Astrocyte (in vitro differentiated cells and primary cell): Measurements from ENCODE around the gene AMN. TPM values are rescaled to one million over a fixed set of nuclear protein-coding genes. Genes with fewer than 3 reads are reported as not detected.

Experiments
- DNase-seq: peaks from one replicate; pipeline ENCODE4 v3.0.0-alpha.2; 2010; ENCODE audit warnings: low read depth
- FAIRE-seq: peaks from 2 replicates; lab custom pipeline; 2011; peaks lifted over from hg19 to GRCh38; lab: Jason Lieb, UNC
- H2AFZ ChIP-seq: 2 replicates; pipeline ENCODE4 v1.6.0; 2012; ENCODE audit warnings: low read depth, low read length, inconsistent platforms
- H3K27ac ChIP-seq: 2 replicates; pipeline ENCODE4 v1.5.1; 2011; ENCODE audit warnings: low read depth, low read length, inconsistent platforms
- H3K27me3 ChIP-seq: 2 replicates; pipeline ENCODE4 v1.6.0; 2011; ENCODE audit warnings: low read length, inconsistent platforms; ENCODE audit not compliant: insufficient read depth
- H3K36me3 ChIP-seq: 2 replicates; pipeline ENCODE4 v1.5.1; 2011; ENCODE audit warnings: low read length, inconsistent platforms; ENCODE audit not compliant: insufficient read depth
- H3K4me1 ChIP-seq: 2 replicates; pipeline ENCODE4 v1.5.1; 2011; ENCODE audit warnings: low read length, inconsistent platforms; ENCODE audit not compliant: insufficient read depth
- H3K4me2 ChIP-seq: 2 replicates; pipeline ENCODE4 v1.6.0; 2012; ENCODE audit warnings: low read length, inconsistent platforms
- H3K4me3 ChIP-seq: 2 replicates; pipeline ENCODE4 v1.5.1; 2011; ENCODE audit warnings: low read depth, mild to moderate bottlenecking, low read length, inconsistent platforms; ENCODE audit not compliant: insufficient read depth
- H3K79me2 ChIP-seq: 2 replicates; pipeline ENCODE4 v1.6.0; 2012; ENCODE audit warnings: mild to moderate bottlenecking, low read length, inconsistent platforms; ENCODE audit not compliant: insufficient read depth
- H3K9ac ChIP-seq: 2 replicates; pipeline ENCODE4 v1.6.0; 2012; ENCODE audit warnings: mild to moderate bottlenecking, low read length, inconsistent platforms
- H3K9me3 ChIP-seq: 2 replicates; pipeline ENCODE4 v1.5.1; 2012; ENCODE audit warnings: low read depth, mild to moderate bottlenecking, low read length, inconsistent platforms; ENCODE audit not compliant: insufficient read depth
- H4K20me1 ChIP-seq: 2 replicates; pipeline ENCODE4 v1.6.0; 2012; ENCODE audit warnings: low read length, inconsistent platforms; ENCODE audit not compliant: insufficient read depth
- H3K27ac Mint-ChIP-seq: one replicate; pipeline ENCODE4 v1.8.0; 2021; ENCODE audit warnings: mild to moderate bottlenecking, mixed read lengths; ENCODE audit not compliant: unreplicated experiment
- H3K27me3 Mint-ChIP-seq: one replicate; pipeline ENCODE4 v1.8.0; 2021; ENCODE audit warnings: low read depth, mixed read lengths; ENCODE audit not compliant: unreplicated experiment
- H3K36me3 Mint-ChIP-seq: one replicate; pipeline ENCODE4 v1.8.0; 2021; ENCODE audit warnings: low read depth, mixed read lengths; ENCODE audit not compliant: unreplicated experiment
- H3K4me1 Mint-ChIP-seq: one replicate; pipeline ENCODE4 v1.8.0; 2021; ENCODE audit warnings: low read depth, mixed read lengths; ENCODE audit not compliant: unreplicated experiment
- H3K4me3 Mint-ChIP-seq: one replicate; pipeline ENCODE4 v1.8.0; 2021; ENCODE audit warnings: mild to moderate bottlenecking, moderate library complexity, mixed read lengths; ENCODE audit not compliant: unreplicated experiment
- H3K9me3 Mint-ChIP-seq: one replicate; pipeline ENCODE4 v1.8.0; 2021; ENCODE audit warnings: mild to moderate bottlenecking, mixed read lengths; ENCODE audit not compliant: unreplicated experiment
- EZH2 ChIP-seq: IDR thresholded peaks from 2 replicates; pipeline ENCODE4 v1.6.1; 2012; ENCODE audit warnings: mild to moderate bottlenecking, low read length, inconsistent platforms; ENCODE audit not compliant: insufficient read depth
- total RNA-seq: library from RNA; stranded (reverse); gene quantifications from 2 replicates; pipeline ENCODE4 v1.2.1, GENCODE V29; 2021
- TF ChIP-seq, protein P1 (sequence below): IDR thresholded peaks from 2 replicates; pipeline ENCODE4 v1.5.1; 2011; ENCODE audit warnings: low read depth, mild to moderate bottlenecking, inconsistent platforms, low read length, moderate library complexity; ENCODE audit not compliant: insufficient read depth

The AMN gene
- total RNA-seq, 1 donor from 2014 or later, result 2.0 TPM

GRCh38 chr14:102897299-102898027, 25.0 kb upstream of the AMN start:
- peaks cover 21% of the 10 kb centered on the region for H3K36me3 ChIP-seq
- H3K4me1 ChIP-seq, result peaks cover 2% of the 10 kb centered on the region
- TF ChIP-seq EZH2, result no peak
- TF ChIP-seq, protein P1, sequence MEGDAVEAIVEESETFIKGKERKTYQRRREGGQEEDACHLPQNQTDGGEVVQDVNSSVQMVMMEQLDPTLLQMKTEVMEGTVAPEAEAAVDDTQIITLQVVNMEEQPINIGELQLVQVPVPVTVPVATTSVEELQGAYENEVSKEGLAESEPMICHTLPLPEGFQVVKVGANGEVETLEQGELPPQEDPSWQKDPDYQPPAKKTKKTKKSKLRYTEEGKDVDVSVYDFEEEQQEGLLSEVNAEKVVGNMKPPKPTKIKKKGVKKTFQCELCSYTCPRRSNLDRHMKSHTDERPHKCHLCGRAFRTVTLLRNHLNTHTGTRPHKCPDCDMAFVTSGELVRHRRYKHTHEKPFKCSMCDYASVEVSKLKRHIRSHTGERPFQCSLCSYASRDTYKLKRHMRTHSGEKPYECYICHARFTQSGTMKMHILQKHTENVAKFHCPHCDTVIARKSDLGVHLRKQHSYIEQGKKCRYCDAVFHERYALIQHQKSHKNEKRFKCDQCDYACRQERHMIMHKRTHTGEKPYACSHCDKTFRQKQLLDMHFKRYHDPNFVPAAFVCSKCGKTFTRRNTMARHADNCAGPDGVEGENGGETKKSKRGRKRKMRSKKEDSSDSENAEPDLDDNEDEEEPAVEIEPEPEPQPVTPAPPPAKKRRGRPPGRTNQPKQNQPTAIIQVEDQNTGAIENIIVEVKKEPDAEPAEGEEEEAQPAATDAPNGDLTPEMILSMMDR, result no peak
- peaks cover 10% of the 10 kb centered on the region for H4K20me1 ChIP-seq
- no peak overlapping the region for H3K9ac ChIP-seq
- no peak overlapping the region for H3K4me3 ChIP-seq
- H3K9me3 ChIP-seq, result no peaks in the 10 kb centered on the region
- no peak for DNase-seq
- Mint-ChIP-seq H3K9me3 (no peaks in the 10 kb centered on the region), H3K27ac (no peak overlapping the region), H3K4me1 (peaks cover 4% of the 10 kb centered on the region), H3K36me3 (peaks cover 20% of the 10 kb centered on the region), H3K27me3 (no peaks in the 10 kb centered on the region), H3K4me3 (no peak overlapping the region)
- no peaks in the 10 kb centered on the region for H3K27me3 ChIP-seq
- no peaks in the 10 kb centered on the region for H3K79me2 ChIP-seq
- no peak overlapping the region for H2AFZ ChIP-seq
- no peak for FAIRE-seq
- no peak overlapping the region for H3K4me2 ChIP-seq
- H3K27ac ChIP-seq, result no peak overlapping the region

DNA sequence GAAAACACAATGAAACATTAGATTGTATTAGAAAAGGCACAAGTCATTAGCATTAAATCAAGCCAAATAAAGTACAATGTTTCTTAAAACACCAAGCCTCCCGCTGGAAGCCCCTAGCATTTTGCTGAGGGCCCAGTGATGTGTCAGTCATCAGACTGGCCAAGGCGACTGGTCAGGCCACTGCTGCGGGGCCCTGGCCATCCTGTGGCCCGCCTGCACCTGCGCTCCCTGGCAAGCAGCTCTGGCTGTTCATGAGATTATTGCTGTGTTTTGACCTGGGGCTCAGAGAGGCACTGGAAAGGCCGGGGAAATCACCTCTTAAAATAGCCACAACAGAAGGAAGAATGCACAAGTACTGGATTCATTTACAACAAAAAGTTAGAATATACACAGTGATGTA, 24.2 kb upstream of the AMN start:
- Mint-ChIP-seq H3K9me3 (no peaks in the 10 kb centered on the region), H3K27ac (no peak overlapping the region), H3K4me3 (no peak overlapping the region), H3K4me1 (peaks cover 4% of the 10 kb centered on the region), H3K27me3 (no peaks in the 10 kb centered on the region), H3K36me3 (peaks cover 22% of the 10 kb centered on the region)
- Histone ChIP-seq H3K79me2 (no peaks in the 10 kb centered on the region), H3K4me3 (no peak overlapping the region), H3K27ac (no peak overlapping the region), H3K4me1 (peaks cover 2% of the 10 kb centered on the region), H2AFZ (no peak overlapping the region), H3K9ac (no peak overlapping the region), H3K27me3 (no peaks in the 10 kb centered on the region), H3K9me3 (no peaks in the 10 kb centered on the region), H3K4me2 (no peak overlapping the region), H4K20me1 (peaks cover 15% of the 10 kb centered on the region), H3K36me3 (peaks cover 21% of the 10 kb centered on the region)
- TF ChIP-seq, protein P1, result no peak
- TF ChIP-seq EZH2, result no peak
- DNase-seq (no peak), FAIRE-seq (no peak)

DNA sequence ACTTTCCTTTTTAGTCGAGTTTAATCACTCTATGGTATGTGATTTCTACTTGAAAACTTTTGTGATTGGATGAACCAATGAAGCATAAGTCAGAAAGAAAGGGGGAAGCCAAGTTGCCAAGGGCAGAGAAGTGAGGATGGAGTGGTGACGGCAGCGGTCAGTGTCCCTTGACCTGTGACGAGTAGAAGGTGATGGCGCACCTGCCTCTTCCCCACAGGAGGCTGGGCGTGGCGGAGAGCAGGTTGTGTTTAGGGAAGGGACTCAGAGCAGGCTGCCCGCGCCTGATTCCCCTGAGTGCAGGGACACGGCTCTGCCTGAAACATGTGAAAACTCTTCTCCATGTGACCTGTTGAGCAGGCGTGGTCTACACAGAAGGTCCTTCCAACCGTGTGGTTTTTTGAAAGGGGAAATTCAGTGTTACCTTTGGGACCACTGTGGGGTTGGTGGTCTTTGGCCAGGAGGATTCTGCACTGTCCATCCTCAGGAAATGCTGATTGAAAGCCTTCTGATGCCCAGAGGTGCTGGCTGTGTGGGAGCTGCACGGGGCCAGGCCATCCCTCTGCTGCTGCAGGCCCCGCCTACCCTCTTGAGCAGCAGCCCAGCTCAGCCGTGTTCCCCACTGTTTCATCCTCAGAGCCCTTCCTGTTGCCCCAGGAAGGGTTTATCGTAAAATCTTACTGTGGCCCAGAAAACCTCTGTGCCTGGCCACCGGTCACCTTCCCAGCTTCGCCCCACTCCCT, 23.5 kb upstream of the AMN start:
- Histone ChIP-seq H3K27ac (no peak overlapping the region), H3K9ac (no peak overlapping the region), H3K9me3 (no peaks in the 10 kb centered on the region), H3K36me3 (peaks cover 21% of the 10 kb centered on the region), H3K4me3 (no peak overlapping the region), H3K27me3 (no peaks in the 10 kb centered on the region), H4K20me1 (peaks cover 11% of the 10 kb centered on the region), H3K4me1 (no peaks in the 10 kb centered on the region), H3K4me2 (no peak overlapping the region), H2AFZ (no peak overlapping the region), H3K79me2 (no peaks in the 10 kb centered on the region)
- Mint-ChIP-seq H3K9me3 (no peaks in the 10 kb centered on the region), H3K27me3 (no peaks in the 10 kb centered on the region), H3K27ac (no peak overlapping the region), H3K4me3 (no peak overlapping the region), H3K4me1 (no peaks in the 10 kb centered on the region), H3K36me3 (peaks cover 20% of the 10 kb centered on the region)
- no peak for DNase-seq
- FAIRE-seq, result no peak
- TF ChIP-seq, protein P1, result no peak
- no peak for TF ChIP-seq EZH2
